GM23338 (cell line): ENCODE results near the gene CTDNEP1. TPM values are rescaled to one million over a fixed set of nuclear protein-coding genes. Genes with fewer than 3 reads are reported as not detected.
A peak's percentile ranks its signal among the peaks of the same experiment; 100 is the strongest.

ENCODE experiments used
- ATAC-seq: fragments of 200-7000 bp; cut with Tn5 transposase; 3 replicates; pipeline ENCODE4 v1.9.1; 2020
- DNase-seq: peaks from one replicate; pipeline ENCODE4 v3.0.0-alpha.2; 2015; ENCODE audit warnings: low spot score
- H2AFZ ChIP-seq: fragments of 200-600 bp; sonication (generic); 2 replicates; pipeline ENCODE4 v1.8.0; 2016; ENCODE audit warnings: antibody characterized with exemption, mild to moderate bottlenecking, moderate library complexity
- H3F3A ChIP-seq: fragments of 200-600 bp; sonication (generic); replicated peaks from 2 replicates; pipeline ENCODE4 v1.8.0; 2017; ENCODE audit warnings: antibody characterized with exemption, mixed run types, low read depth
- H3K27ac ChIP-seq: fragments of 200-600 bp; sonication (generic); 2 replicates; pipeline ENCODE4 v1.6.1; 2016; ENCODE audit warnings: low read depth
- H3K27me3 ChIP-seq: fragments of 200-600 bp; sonication (generic); 2 replicates; pipeline ENCODE4 v1.8.0; 2016; ENCODE audit warnings: mild to moderate bottlenecking, mixed run types, moderate library complexity; ENCODE audit not compliant: insufficient read depth
- H3K36me3 ChIP-seq: fragments of 200-600 bp; sonication (generic); 2 replicates; pipeline ENCODE4 v1.8.0; 2016; ENCODE audit warnings: mild to moderate bottlenecking; ENCODE audit not compliant: insufficient read depth
- H3K4me1 ChIP-seq: fragments of 200-600 bp; sonication (generic); 2 replicates; pipeline ENCODE4 v1.8.0; 2016; ENCODE audit warnings: mild to moderate bottlenecking, moderate library complexity; ENCODE audit not compliant: insufficient read depth
- H3K4me2 ChIP-seq: fragments of 200-600 bp; sonication (generic); 2 replicates; pipeline ENCODE4 v1.7.1; 2017; ENCODE audit warnings: mixed run types
- H3K4me3 ChIP-seq: fragments of 200-600 bp; sonication (generic); 2 replicates; pipeline ENCODE4 v1.6.1; 2016; ENCODE audit warnings: mixed run types
- H3K79me2 ChIP-seq: fragments of 200-600 bp; sonication (generic); replicated peaks from 2 replicates; pipeline ENCODE4 v1.8.0; 2017; ENCODE audit warnings: mild to moderate bottlenecking; ENCODE audit not compliant: insufficient read depth
- H3K9me2 ChIP-seq: fragments of 200-600 bp; sonication (generic); 2 replicates; pipeline ENCODE4 v1.8.0; 2017; ENCODE audit not compliant: insufficient read depth
- H4K20me1 ChIP-seq: fragments of 200-600 bp; sonication (generic); replicated peaks from 2 replicates; pipeline ENCODE4 v1.8.0; 2017; ENCODE audit warnings: mild to moderate bottlenecking; ENCODE audit not compliant: insufficient read depth
- H3K27ac Mint-ChIP-seq: 2 replicates; pipeline ENCODE4 v1.8.0; 2020; ENCODE audit warnings: inconsistent platforms, mild to moderate bottlenecking, moderate library complexity, mixed read lengths
- H3K27me3 Mint-ChIP-seq: 3 replicates; pipeline ENCODE4 v1.8.0; 2022; ENCODE audit warnings: low read depth, mild to moderate bottlenecking, moderate library complexity, mixed read lengths, inconsistent platforms; ENCODE audit not compliant: insufficient read depth, poor library complexity
- H3K36me3 Mint-ChIP-seq: 3 replicates; pipeline ENCODE4 v1.8.0; 2021; ENCODE audit warnings: low read depth, mild to moderate bottlenecking, inconsistent platforms, moderate library complexity, mixed read lengths
- H3K4me1 Mint-ChIP-seq: 3 replicates; pipeline ENCODE4 v1.8.0; 2020; ENCODE audit warnings: mild to moderate bottlenecking, inconsistent platforms, mixed read lengths
- H3K4me3 Mint-ChIP-seq: 3 replicates; pipeline ENCODE4 v1.8.0; 2021; ENCODE audit warnings: moderate library complexity, mild to moderate bottlenecking, inconsistent platforms, mixed read lengths
- H3K9me3 Mint-ChIP-seq: 3 replicates; pipeline ENCODE4 v1.8.0; 2020; ENCODE audit warnings: moderate library complexity, mild to moderate bottlenecking, inconsistent platforms, mixed read lengths
- CREB1 ChIP-seq: fragments of 250-450 bp; sonication (Bioruptor Pico); IDR thresholded peaks from 2 replicates; pipeline ENCODE4 v1.5.0; 2020; ENCODE audit warnings: low read depth, mild to moderate bottlenecking, moderate library complexity
- CTCF ChIP-seq, 2 experiments: fragments of 200-600 bp in 1 of 2; sonication (generic) in 1 of 2; conservative IDR thresholded peaks; 2 replicates each; pipeline versions ENCODE4 v1.5.1 to v1.6.1; 2016 to 2017; ENCODE audit warnings: antibody characterized with exemption in 2 of 2, low read depth in 2 of 2, mild to moderate bottlenecking in 2 of 2, moderate library complexity in 1 of 2
- NANOG ChIP-seq: IDR thresholded peaks from 2 replicates; pipeline ENCODE4 v1.6.1; 2016; ENCODE audit warnings: antibody characterized with exemption, borderline replicate concordance
- REST ChIP-seq: IDR thresholded peaks from one replicate; pipeline ENCODE4 v1.6.1; 2018; ENCODE audit warnings: antibody characterized with exemption; ENCODE audit not compliant: unreplicated experiment
- STAT1 ChIP-seq: IDR thresholded peaks from one replicate; pipeline ENCODE4 v1.6.1; 2016; ENCODE audit warnings: antibody characterized with exemption; ENCODE audit not compliant: unreplicated experiment
- ZNF462 ChIP-seq: fragments of 250-450 bp; sonication (Bioruptor Pico); IDR thresholded peaks from 2 replicates; pipeline ENCODE4 v1.5.0; 2020; ENCODE audit warnings: mild to moderate bottlenecking, moderate library complexity
- polyA plus RNA-seq: library from polyadenylated mRNA; unstranded; fragments of >200 nt; fragmentation: Nextera tagmentation; extraction: Ambion mirVana; gene quantifications from 2 replicates; pipeline ENCODE4 v1.2.1, GENCODE V29; 2016
- total RNA-seq: library from RNA; depleted of rRNA; stranded (reverse); fragments of >200 nt; shearing (Covaris generic); gene quantifications from 2 replicates; pipeline ENCODE4 v1.2.3, GENCODE V29; 2014
- TF ChIP-seq, protein P1 (sequence below): IDR thresholded peaks from 2 replicates; pipeline ENCODE4 v1.6.1; 2016; ENCODE audit warnings: antibody characterized with exemption

CTDNEP1 gene
- total and polyA plus RNA-seq, 2 experiments from 2014 or later, result 48.1 to 93.4 TPM

DNA sequence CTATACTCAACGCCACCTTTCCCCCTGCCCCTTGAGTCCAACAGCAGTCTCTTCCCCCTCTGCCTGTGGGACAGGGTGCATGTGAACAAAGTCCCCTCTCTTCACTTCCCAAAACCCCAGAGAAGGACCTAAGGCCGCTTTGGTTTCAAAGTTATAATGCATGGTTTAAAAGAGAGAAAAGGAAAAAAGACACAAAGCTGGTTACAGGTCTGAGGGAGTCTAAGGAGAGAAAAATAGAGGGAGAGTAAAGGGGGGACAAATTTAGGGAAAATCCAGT lies 8.1 kb downstream of the CTDNEP1 start (continued):
- TF ChIP-seq ZNF462 (CRISPR knock-in tag) (no peak), REST (no peak), STAT1 (no peak)

DNA sequence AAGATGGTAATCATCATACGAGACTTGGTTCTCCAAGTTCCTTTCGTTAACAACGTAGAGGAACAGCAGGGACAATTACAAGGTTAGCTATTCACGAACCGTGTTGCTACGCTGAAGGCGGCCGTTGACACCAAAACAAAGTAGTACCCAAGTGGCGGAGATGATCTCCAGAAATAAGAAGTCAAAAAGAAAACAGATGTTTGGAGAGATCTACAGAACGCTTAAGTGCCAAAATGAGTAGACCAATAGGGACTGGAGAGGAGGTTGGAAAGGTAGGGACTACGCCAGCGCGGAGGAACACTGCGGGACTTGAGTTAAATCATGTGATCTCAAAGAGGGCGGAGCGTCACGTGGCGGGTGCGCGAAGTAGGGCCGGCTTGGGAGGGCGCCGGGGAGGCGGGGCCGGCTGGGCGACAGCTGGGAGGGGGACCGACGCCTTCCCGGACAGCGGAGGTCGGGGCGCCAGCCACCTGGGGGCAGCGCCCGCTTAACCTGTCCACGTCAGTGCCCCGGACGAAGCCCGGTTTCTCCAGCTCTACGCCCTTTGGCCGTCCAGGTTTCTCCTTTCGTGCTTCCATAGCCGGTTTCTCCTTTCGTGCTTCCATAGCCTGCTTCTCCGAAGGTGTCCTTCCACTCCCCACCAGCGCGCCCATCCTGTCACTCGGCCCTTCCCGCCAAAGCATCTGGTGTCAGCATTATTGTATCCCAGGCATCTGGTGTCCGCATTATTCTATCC lies 8.6 kb downstream of the CTDNEP1 start:
- H3K27me3 Mint-ChIP-seq, result peaks cover 24% of the 10 kb centered on the region
- peak overlapping the region; percentile 84 for H2AFZ ChIP-seq
- no peaks in the 10 kb centered on the region; the same call in 1 of the 3 replicates for H3K9me3 Mint-ChIP-seq
- peaks cover 37% of the 10 kb centered on the region for H3K4me1 Mint-ChIP-seq
- peak overlapping the region; percentile 87 for H3K4me3 Mint-ChIP-seq
- peak overlapping the region; percentile 81 for H3K4me2 ChIP-seq
- ATAC-seq (peak; percentile 55), DNase-seq (peak; percentile 99)
- H3K4me1 ChIP-seq, result peaks cover 20% of the 10 kb centered on the region
- peak overlapping the region; percentile 93 for H3K27ac ChIP-seq
- peaks cover 27% of the 10 kb centered on the region for H3F3A ChIP-seq
- peaks cover 38% of the 10 kb centered on the region for H3K79me2 ChIP-seq
- peaks cover 4% of the 10 kb centered on the region; the same call in 1 of the 2 replicates for H4K20me1 ChIP-seq
- H3K27ac Mint-ChIP-seq, result peak overlapping the region; percentile 97
- peaks cover 16% of the 10 kb centered on the region; the same call in 1 of the 2 replicates for H3K36me3 ChIP-seq
- peak overlapping the region; percentile 78 for H3K4me3 ChIP-seq
- peaks cover 50% of the 10 kb centered on the region for H3K36me3 Mint-ChIP-seq
- H3K9me2 ChIP-seq, result no peaks in the 10 kb centered on the region
- H3K27me3 ChIP-seq, result no peaks in the 10 kb centered on the region
- TF ChIP-seq NANOG, result no peak
- TF ChIP-seq REST, result no peak
- TF ChIP-seq, protein P1, sequence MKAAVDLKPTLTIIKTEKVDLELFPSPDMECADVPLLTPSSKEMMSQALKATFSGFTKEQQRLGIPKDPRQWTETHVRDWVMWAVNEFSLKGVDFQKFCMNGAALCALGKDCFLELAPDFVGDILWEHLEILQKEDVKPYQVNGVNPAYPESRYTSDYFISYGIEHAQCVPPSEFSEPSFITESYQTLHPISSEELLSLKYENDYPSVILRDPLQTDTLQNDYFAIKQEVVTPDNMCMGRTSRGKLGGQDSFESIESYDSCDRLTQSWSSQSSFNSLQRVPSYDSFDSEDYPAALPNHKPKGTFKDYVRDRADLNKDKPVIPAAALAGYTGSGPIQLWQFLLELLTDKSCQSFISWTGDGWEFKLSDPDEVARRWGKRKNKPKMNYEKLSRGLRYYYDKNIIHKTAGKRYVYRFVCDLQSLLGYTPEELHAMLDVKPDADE, result peak; percentile 76
- TF ChIP-seq CTCF (conservative IDR thresholded peaks at IDR 0.05; ENCODE audit: low read depth in 2 of 2), result peak in 1 of 2 experiments; percentile 34; a peak in 2 of 4 replicates
- TF ChIP-seq CREB1 (CRISPR knock-in tag), result peak; percentile 85
